ENCODE results near the gene TTLL9.

TTLL9 gene

DNA sequence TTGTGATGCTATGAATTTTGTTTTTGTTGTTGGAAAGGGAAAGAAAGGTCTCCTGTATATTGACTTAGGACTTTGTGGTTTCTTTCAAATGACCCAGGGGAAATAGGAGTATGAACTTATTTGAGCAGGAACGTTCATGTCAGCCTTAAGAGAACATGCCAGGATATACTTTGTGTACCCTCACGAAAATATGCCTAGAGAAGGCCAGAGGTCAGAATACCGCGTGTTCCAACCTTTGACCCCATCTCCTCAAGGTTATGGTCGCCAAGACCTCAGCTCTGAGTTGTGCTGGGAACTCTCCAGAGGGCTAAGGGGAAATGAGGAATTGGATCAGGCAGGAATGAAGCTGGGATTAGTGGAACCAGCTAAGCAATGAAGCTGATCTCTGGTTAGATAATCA lies 11.5 kb downstream of the TTLL9 start:
- H3K9ac ChIP-seq (ENCODE audit: insufficient read length) = no peak overlapping the region
- TF ChIP-seq POLR2AphosphoS5 (IDR thresholded peaks at IDR 0.05; ENCODE audit: borderline replicate concordance, low read depth, low read length) (no peak), EZH2 (IDR thresholded peaks at IDR 0.05) (no peak), FOXP2 (optimal IDR thresholded peaks at IDR 0.05; ENCODE audit: control extremely low read depth, extremely low read length, insufficient read depth) (no peak)
- H3K9me3 ChIP-seq (ENCODE audit: low read depth, low read length) = no peaks in the 10 kb centered on the region
- no peak overlapping the region for H3K4me3 ChIP-seq
- no peak overlapping the region for H3K27ac ChIP-seq
- no peaks in the 10 kb centered on the region for H3K36me3 ChIP-seq (ENCODE audit: insufficient read depth, low read length)
- DNase-seq (ENCODE audit: low read depth, low spot score) = no peak

DNA sequence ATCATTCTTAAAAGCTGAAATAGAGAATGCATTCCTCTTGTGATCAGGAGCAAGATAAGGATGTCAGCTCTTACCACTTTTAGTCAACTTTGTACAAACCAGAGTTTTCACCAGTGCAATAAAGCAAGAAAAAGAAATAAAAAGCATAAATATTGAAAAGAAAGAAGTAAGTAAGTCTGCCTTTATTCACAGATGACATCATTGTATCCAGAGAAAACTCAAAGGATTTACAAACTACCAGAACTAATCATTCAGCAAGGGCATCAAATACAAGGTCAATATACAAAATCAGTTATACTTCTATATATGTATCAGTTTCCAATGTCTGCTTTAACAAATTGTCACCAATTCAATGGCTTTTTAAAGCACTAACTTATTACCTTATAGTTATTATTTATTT lies 13.4 kb downstream of the TTLL9 start:
- no peak overlapping the region for H3K9ac ChIP-seq (ENCODE audit: insufficient read length)
- H3K9me3 ChIP-seq (ENCODE audit: low read depth, low read length) = no peaks in the 10 kb centered on the region
- no peak for TF ChIP-seq EZH2 (IDR thresholded peaks at IDR 0.05)

DNA sequence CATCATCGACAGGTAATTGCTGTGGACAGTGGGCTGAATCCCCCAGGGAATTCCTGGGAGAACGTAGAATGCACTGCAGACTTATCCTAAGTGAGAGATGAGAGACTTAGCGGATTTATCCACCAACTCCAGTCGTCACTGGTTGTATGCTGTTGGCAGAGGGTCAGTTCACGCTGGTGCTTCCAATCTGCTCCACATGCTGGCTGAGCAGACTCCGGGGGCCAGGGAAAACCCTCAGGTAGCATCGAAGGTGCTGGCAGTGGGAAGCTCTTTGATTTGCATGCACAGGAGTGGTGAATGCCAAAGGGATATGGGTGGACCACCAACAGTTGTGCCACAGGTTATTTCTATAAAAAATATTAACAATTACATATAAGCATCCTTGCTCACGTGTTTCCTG lies 20.2 kb downstream of the TTLL9 start:
- Histone ChIP-seq H3K27ac (no peak overlapping the region), H3K9me3 (ENCODE audit: low read depth, low read length) (no peaks in the 10 kb centered on the region), H3K9ac (ENCODE audit: insufficient read length) (no peak overlapping the region), H3K36me3 (ENCODE audit: insufficient read depth, low read length) (no peaks in the 10 kb centered on the region), H3K4me3 (no peak overlapping the region)
- DNase-seq (ENCODE audit: low read depth, low spot score) = no peak
- no peak for TF ChIP-seq FOXP2 (optimal IDR thresholded peaks at IDR 0.05; ENCODE audit: control extremely low read depth, extremely low read length, insufficient read depth)
- TF ChIP-seq EZH2 (IDR thresholded peaks at IDR 0.05) = no peak
- TF ChIP-seq POLR2AphosphoS5 (IDR thresholded peaks at IDR 0.05; ENCODE audit: borderline replicate concordance, low read depth, low read length) = no peak

More for the DNA sequence above, 13.4 kb downstream of the TTLL9 start:
- DNase-seq (ENCODE audit: low read depth, low spot score) = no peak
- no peak overlapping the region for H3K27ac ChIP-seq
- H3K36me3 ChIP-seq (ENCODE audit: insufficient read depth, low read length) = no peaks in the 10 kb centered on the region
- no peak overlapping the region for H3K4me3 ChIP-seq

DNA sequence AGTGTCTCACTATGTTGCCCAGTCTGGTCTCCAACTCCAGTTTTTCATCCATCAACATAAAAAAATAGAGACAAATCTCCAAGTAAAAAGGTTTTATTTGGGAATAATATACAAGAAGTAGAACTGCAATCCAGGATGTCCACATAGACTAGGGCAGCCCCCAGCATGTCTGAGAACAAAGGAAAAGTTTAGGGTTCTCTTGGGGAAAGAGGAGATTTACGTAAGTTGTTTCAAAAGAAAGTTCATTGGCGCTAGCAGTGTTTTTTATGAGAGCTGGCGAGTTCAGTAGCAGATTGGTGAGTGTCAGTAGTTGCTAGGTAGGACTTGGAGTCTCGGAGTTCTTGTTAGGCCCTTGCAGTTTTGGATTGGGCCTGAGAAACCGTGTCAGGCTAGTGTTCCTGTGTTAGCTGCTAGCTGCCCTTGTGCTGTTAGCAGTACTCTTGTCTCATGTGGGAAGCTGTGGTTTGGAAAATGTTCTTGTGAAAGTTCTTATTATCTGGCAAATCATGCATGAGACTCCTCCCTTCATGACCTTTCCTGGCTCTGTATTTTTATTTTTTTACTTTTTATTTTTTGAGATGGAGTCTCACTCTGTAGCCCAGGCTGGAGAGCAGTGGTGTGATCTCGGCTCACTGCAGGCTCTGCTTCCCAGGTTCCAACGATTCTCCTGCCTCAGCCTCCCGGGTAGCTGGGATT lies 24.7 kb downstream of the TTLL9 start:
- Histone ChIP-seq H3K9me3 (ENCODE audit: low read depth, low read length) (no peaks in the 10 kb centered on the region), H3K4me3 (no peak overlapping the region), H3K36me3 (ENCODE audit: insufficient read depth, low read length) (no peaks in the 10 kb centered on the region), H3K9ac (ENCODE audit: insufficient read length) (no peak overlapping the region), H3K27ac (no peak overlapping the region)
- TF ChIP-seq POLR2AphosphoS5 (IDR thresholded peaks at IDR 0.05; ENCODE audit: borderline replicate concordance, low read depth, low read length) = no peak
- TF ChIP-seq FOXP2 (optimal IDR thresholded peaks at IDR 0.05; ENCODE audit: control extremely low read depth, extremely low read length, insufficient read depth) = no peak
- no peak for TF ChIP-seq EZH2 (IDR thresholded peaks at IDR 0.05)
- DNase-seq (ENCODE audit: low read depth, low spot score) = peak; percentile 20

DNA sequence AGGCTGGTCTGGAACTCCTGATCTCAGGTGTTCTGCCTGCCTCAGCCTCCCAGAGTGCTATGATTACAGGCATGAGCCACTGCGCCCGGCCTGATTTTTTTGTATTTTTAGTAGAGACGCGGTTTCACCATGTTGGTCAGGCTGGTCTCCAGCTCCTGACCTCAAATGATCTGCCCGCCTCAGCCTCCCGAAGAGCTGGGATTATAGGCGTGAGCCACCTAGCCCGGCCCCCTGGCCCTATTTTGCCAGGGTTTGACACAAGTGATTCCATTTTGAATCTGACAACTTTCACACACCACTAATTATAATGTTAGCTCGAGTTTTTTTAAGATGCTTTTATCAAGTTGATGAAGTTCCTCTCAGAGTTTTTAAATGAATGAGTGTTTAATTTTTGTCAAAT lies 25.6 kb downstream of the TTLL9 start:
- no peak for TF ChIP-seq POLR2AphosphoS5 (IDR thresholded peaks at IDR 0.05; ENCODE audit: borderline replicate concordance, low read depth, low read length)
- no peak for TF ChIP-seq FOXP2 (optimal IDR thresholded peaks at IDR 0.05; ENCODE audit: control extremely low read depth, extremely low read length, insufficient read depth)
- no peak for TF ChIP-seq EZH2 (IDR thresholded peaks at IDR 0.05)
- no peaks in the 10 kb centered on the region for H3K9me3 ChIP-seq (ENCODE audit: low read depth, low read length)

DNA sequence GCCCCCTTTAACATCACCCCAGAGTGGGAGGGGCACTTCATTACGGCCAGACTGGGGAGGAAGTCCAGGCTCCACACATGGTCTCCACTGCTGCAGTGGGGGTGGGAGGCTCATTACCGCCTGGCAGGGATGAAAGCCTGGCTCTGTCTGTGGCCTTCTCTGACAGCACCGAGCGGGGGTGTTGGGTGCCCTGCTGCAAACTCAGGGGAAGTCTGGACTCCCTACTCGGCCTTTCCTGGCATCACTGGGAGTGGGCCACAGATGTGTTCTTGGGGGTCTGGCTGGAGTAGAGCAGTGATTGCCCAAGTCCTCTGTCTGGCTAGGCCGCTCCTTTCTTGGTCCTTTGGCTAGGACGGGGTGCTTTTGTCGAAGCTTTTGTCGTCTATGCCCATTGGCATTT lies 27.1 kb downstream of the TTLL9 start:
- DNase-seq (ENCODE audit: low read depth, low spot score) = no peak
- Histone ChIP-seq H3K4me3 (no peak overlapping the region), H3K36me3 (ENCODE audit: insufficient read depth, low read length) (no peaks in the 10 kb centered on the region), H3K27ac (no peak overlapping the region), H3K9me3 (ENCODE audit: low read depth, low read length) (no peaks in the 10 kb centered on the region), H3K9ac (ENCODE audit: insufficient read length) (no peak overlapping the region)
- TF ChIP-seq FOXP2 (optimal IDR thresholded peaks at IDR 0.05; ENCODE audit: control extremely low read depth, extremely low read length, insufficient read depth) = no peak
- no peak for TF ChIP-seq POLR2AphosphoS5 (IDR thresholded peaks at IDR 0.05; ENCODE audit: borderline replicate concordance, low read depth, low read length)
- no peak for TF ChIP-seq EZH2 (IDR thresholded peaks at IDR 0.05)

More for the DNA sequence above, 25.6 kb downstream of the TTLL9 start:
- Histone ChIP-seq H3K27ac (no peak overlapping the region), H3K4me3 (no peak overlapping the region), H3K36me3 (ENCODE audit: insufficient read depth, low read length) (no peaks in the 10 kb centered on the region), H3K9ac (ENCODE audit: insufficient read length) (no peak overlapping the region)
- DNase-seq (ENCODE audit: low read depth, low spot score) = no peak

DNA sequence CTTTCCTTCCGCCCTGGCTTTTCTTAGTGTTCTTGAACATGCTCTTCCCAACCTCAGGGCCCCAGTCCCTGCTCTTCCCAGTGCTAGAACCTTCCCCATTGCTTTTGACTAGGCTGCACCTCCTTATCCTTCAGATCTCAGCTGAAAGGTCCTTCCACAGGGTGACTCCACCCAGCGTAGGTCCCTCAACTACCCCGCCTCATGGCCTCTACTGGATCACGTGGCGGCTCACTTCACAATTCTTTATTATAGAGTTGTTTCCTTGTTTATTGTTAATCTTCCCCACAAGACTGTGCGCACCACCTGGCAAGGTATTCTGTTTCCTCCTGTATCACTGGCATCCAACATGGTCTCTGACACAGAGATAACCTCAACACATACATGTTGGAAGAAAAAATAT lies 31.2 kb downstream of the TTLL9 start:
- H3K4me3 ChIP-seq = no peak overlapping the region
- no peak overlapping the region for H3K9ac ChIP-seq (ENCODE audit: insufficient read length)
- no peaks in the 10 kb centered on the region for H3K9me3 ChIP-seq (ENCODE audit: low read depth, low read length)
- no peak for TF ChIP-seq FOXP2 (optimal IDR thresholded peaks at IDR 0.05; ENCODE audit: control extremely low read depth, extremely low read length, insufficient read depth)
- no peak for TF ChIP-seq POLR2AphosphoS5 (IDR thresholded peaks at IDR 0.05; ENCODE audit: borderline replicate concordance, low read depth, low read length)
- TF ChIP-seq EZH2 (IDR thresholded peaks at IDR 0.05) = no peak
- DNase-seq (ENCODE audit: low read depth, low spot score) = no peak
- no peak overlapping the region for H3K27ac ChIP-seq
- no peaks in the 10 kb centered on the region for H3K36me3 ChIP-seq (ENCODE audit: insufficient read depth, low read length)

DNA sequence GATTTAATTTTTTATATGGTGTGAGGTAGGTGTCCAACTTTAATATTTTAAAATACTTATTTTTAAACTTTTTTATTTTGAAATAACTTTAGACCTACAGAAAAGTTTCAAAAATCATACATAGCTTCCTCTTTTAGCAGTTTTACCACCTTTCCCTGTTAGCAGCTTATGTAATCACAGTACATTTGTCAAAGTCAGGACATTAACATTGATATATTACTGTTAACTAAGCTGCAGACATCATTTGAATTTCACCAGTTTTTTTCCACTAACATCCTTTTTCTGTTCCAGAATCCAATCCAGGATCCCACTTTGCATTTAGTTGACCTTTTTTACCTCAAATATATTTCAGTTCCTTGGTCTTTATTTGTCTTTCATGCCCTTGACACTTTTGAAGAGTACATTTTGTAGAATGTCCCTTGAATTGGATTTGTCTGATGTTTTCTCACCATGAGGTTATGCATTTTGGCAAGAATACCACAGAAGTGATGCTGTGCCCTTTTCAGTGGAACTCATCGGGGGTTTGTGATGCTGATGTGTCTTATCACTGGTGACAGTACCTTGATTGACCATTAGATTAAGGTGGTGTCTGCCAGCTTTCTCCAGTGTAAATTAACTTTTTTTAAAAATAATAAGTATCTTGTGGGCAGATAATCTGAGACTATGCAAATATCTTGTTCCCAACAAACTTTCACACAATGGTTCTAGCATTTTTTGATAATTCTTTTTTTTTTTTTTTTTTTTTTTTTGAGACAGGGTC lies 33.4 kb downstream of the TTLL9 start:
- no peak overlapping the region for H3K27ac ChIP-seq
- no peak overlapping the region for H3K9ac ChIP-seq (ENCODE audit: insufficient read length)
- DNase-seq (ENCODE audit: low read depth, low spot score) = no peak
- H3K4me3 ChIP-seq = no peak overlapping the region
- no peak for TF ChIP-seq EZH2 (IDR thresholded peaks at IDR 0.05)
- TF ChIP-seq POLR2AphosphoS5 (IDR thresholded peaks at IDR 0.05; ENCODE audit: borderline replicate concordance, low read depth, low read length) = no peak
- TF ChIP-seq FOXP2 (optimal IDR thresholded peaks at IDR 0.05; ENCODE audit: control extremely low read depth, extremely low read length, insufficient read depth) = no peak
- no peaks in the 10 kb centered on the region for H3K36me3 ChIP-seq (ENCODE audit: insufficient read depth, low read length)
- no peaks in the 10 kb centered on the region for H3K9me3 ChIP-seq (ENCODE audit: low read depth, low read length)

All from SK-N-MC (cell line).